LNCaP clone FGC (cell line): ENCODE data around the gene SLC39A13.

Source experiments
- DNase-seq: peaks from one replicate; pipeline ENCODE4 v3.0.0-alpha.2; 2011; ENCODE audit warnings: low read depth
- H3K4me3 ChIP-seq: 2 replicates; pipeline ENCODE4 v1.5.1; 2011; ENCODE audit warnings: mild to moderate bottlenecking, low read depth, low read length, control low read depth
- TF ChIP-seq, protein P1 (sequence below): IDR thresholded peaks from 2 replicates; pipeline ENCODE4 v1.5.1; 2012; ENCODE audit warnings: mild to moderate bottlenecking; ENCODE audit not compliant: control insufficient read depth, insufficient read depth; ENCODE audit errors: extremely low read depth

The SLC39A13 gene

GRCh38 chr11:47394322-47395222 lies 13.8 kb upstream of the SLC39A13 start:
- TF ChIP-seq, protein P1, sequence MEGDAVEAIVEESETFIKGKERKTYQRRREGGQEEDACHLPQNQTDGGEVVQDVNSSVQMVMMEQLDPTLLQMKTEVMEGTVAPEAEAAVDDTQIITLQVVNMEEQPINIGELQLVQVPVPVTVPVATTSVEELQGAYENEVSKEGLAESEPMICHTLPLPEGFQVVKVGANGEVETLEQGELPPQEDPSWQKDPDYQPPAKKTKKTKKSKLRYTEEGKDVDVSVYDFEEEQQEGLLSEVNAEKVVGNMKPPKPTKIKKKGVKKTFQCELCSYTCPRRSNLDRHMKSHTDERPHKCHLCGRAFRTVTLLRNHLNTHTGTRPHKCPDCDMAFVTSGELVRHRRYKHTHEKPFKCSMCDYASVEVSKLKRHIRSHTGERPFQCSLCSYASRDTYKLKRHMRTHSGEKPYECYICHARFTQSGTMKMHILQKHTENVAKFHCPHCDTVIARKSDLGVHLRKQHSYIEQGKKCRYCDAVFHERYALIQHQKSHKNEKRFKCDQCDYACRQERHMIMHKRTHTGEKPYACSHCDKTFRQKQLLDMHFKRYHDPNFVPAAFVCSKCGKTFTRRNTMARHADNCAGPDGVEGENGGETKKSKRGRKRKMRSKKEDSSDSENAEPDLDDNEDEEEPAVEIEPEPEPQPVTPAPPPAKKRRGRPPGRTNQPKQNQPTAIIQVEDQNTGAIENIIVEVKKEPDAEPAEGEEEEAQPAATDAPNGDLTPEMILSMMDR: no peak
- H3K4me3 ChIP-seq: no peak overlapping the region
- no peak for DNase-seq

GRCh38 chr11:47395223-47396048 lies 13.0 kb upstream of the SLC39A13 start:
- DNase-seq: no peak
- TF ChIP-seq, protein P1: no peak
- no peak overlapping the region for H3K4me3 ChIP-seq

GRCh38 chr11:47396049-47396320 lies 12.4 kb upstream of the SLC39A13 start:
- DNase-seq: no peak
- TF ChIP-seq, protein P1: no peak
- H3K4me3 ChIP-seq: no peak overlapping the region

GRCh38 chr11:47398011-47398410 lies 10.4 kb upstream of the SLC39A13 start:
- DNase-seq: no peak
- TF ChIP-seq, protein P1: no peak
- no peak overlapping the region for H3K4me3 ChIP-seq

DNA sequence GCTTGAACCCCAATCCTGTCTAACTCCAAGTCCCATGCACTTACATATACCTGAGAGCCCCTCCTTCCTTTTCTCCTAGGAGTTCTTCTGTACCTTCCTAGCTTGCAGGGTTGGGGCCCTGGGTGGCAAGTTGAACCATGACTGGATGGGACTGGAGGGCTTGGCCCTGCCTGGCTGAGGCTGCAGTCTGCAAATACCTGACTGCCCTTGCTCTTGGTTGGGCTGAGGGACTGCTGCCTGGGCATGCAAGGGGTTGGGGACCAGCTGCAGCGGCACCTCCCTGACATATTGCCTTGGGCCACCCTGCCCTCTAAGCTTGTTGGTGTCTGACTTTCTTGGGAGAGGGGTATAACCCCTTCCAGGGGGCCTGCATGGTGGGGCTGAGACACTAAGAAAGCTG lies 9.8 kb upstream of the SLC39A13 start:
- TF ChIP-seq, protein P1: no peak
- DNase-seq: no peak
- no peak overlapping the region for H3K4me3 ChIP-seq

- TF ChIP-seq, protein P1: no peak
- H3K4me3 ChIP-seq: no peak overlapping the region
- DNase-seq: no peak
Measured at GRCh38 chr11:47399860-47400767, 8.3 kb upstream of the SLC39A13 start.
